Endothelial cell (in vitro differentiated cells): ENCODE results near the gene AFF1. TPM values are rescaled to one million over a fixed set of nuclear protein-coding genes. Genes with fewer than 3 reads are reported as not detected.

Source experiments
- DNase-seq: peaks from one replicate; pipeline ENCODE4 v3.0.0; 2021; ENCODE audit warnings: low spot score
- H3K27ac Mint-ChIP-seq: one replicate; pipeline ENCODE4 v1.8.0; 2021; ENCODE audit warnings: mixed read lengths, inconsistent platforms; ENCODE audit not compliant: unreplicated experiment
- H3K27me3 Mint-ChIP-seq: one replicate; pipeline ENCODE4 v1.8.0; 2021; ENCODE audit warnings: mild to moderate bottlenecking, moderate library complexity, mixed read lengths, inconsistent platforms; ENCODE audit not compliant: unreplicated experiment
- H3K36me3 Mint-ChIP-seq: one replicate; pipeline ENCODE4 v1.8.0; 2021; ENCODE audit warnings: mild to moderate bottlenecking, low read depth, mixed read lengths, inconsistent platforms; ENCODE audit not compliant: unreplicated experiment
- H3K4me1 Mint-ChIP-seq: one replicate; pipeline ENCODE4 v1.8.0; 2021; ENCODE audit warnings: mild to moderate bottlenecking, mixed read lengths, inconsistent platforms; ENCODE audit not compliant: unreplicated experiment
- H3K4me3 Mint-ChIP-seq: one replicate; pipeline ENCODE4 v1.8.0; 2021; ENCODE audit warnings: mild to moderate bottlenecking, mixed read lengths, inconsistent platforms; ENCODE audit not compliant: unreplicated experiment
- H3K9me3 Mint-ChIP-seq: one replicate; pipeline ENCODE4 v1.8.0; 2021; ENCODE audit warnings: mixed read lengths, inconsistent platforms; ENCODE audit not compliant: unreplicated experiment
- total RNA-seq: library from RNA; stranded (reverse); fragmentation: NEBNext Ultra II Directional; extraction: Animal tissue kit (Norgen Biotek cat#: 25700); gene quantifications from one replicate; pipeline ENCODE4 v1.2.1, GENCODE V29; 2021; ENCODE audit not compliant: unreplicated experiment
- TF ChIP-seq, protein P1 (sequence below): fragments of 200-600 bp; sonication (generic); IDR thresholded peaks from one replicate; pipeline ENCODE4 v1.5.0; 2021; ENCODE audit warnings: antibody characterized with exemption; ENCODE audit not compliant: unreplicated experiment

Gene AFF1
- total RNA-seq, 1 donor from 2014 or later: 93.1 TPM

DNA sequence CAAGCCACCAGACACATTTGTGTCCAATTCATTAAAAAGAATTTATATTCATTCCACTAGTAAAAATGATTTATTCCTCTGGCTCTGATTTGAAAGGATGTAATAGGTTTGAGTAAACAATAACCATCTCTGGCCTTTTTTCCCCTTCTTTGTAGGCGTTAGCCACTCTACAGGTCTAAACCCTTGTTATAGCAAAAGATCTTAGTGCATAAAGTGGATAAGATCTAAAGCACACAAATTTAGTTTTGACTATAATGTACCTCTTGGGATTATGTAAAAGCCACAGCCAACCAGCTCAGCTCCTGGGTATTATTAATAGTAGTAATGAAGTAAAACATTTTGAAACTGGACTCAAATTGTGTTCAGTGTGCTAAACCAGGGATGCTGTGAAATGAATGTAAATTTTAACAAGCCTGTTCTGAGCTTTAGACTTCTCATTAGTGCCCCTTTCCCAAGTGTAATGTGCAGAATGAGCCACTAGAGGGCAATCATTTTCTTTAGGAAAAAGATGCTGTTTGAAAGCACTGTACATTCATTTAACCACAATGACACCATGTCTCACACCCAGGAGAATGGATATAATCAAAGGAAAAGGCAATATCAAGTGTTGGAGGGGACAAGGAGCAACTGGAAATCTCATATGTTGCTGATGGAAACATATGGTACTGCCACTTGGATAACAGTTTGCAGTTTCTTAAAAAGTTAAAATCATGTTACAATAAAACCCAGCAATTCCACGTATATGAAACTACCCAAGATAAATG is 215.9 kb downstream of the AFF1 start:
- Mint-ChIP-seq H3K27me3 (peaks cover 4% of the 10 kb centered on the region), H3K4me3 (no peak overlapping the region), H3K4me1 (no peaks in the 10 kb centered on the region), H3K9me3 (no peaks in the 10 kb centered on the region), H3K36me3 (no peaks in the 10 kb centered on the region), H3K27ac (peak overlapping the region; percentile 55)
- TF ChIP-seq, protein P1, sequence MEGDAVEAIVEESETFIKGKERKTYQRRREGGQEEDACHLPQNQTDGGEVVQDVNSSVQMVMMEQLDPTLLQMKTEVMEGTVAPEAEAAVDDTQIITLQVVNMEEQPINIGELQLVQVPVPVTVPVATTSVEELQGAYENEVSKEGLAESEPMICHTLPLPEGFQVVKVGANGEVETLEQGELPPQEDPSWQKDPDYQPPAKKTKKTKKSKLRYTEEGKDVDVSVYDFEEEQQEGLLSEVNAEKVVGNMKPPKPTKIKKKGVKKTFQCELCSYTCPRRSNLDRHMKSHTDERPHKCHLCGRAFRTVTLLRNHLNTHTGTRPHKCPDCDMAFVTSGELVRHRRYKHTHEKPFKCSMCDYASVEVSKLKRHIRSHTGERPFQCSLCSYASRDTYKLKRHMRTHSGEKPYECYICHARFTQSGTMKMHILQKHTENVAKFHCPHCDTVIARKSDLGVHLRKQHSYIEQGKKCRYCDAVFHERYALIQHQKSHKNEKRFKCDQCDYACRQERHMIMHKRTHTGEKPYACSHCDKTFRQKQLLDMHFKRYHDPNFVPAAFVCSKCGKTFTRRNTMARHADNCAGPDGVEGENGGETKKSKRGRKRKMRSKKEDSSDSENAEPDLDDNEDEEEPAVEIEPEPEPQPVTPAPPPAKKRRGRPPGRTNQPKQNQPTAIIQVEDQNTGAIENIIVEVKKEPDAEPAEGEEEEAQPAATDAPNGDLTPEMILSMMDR: peak; percentile 97
- peak; percentile 66 for DNase-seq

DNA sequence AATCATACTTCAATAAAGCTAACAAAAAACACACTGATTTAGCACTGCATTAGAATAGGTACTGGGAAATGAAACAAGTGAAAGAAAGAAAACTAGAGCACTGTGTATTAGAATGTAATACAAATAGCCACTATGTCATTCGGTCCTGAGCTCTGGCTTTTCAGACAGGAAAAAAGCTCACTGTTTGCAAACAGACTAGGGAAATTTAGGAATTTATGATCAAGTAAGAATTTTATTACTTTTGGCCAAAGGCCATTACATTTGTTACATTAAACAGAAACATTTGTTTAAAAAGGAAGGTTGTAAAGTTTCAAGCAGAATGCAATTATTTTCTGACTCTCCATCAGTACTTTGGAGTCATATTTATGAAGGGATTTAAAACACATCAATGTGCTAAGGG is 216.9 kb downstream of the AFF1 start:
- H3K9me3 Mint-ChIP-seq: no peaks in the 10 kb centered on the region
- H3K4me3 Mint-ChIP-seq: no peak overlapping the region
- H3K27ac Mint-ChIP-seq: no peak overlapping the region
- TF ChIP-seq, protein P1: no peak
- H3K36me3 Mint-ChIP-seq: no peaks in the 10 kb centered on the region
- no peaks in the 10 kb centered on the region for H3K4me1 Mint-ChIP-seq
- H3K27me3 Mint-ChIP-seq: peaks cover 2% of the 10 kb centered on the region
- DNase-seq: no peak

DNA sequence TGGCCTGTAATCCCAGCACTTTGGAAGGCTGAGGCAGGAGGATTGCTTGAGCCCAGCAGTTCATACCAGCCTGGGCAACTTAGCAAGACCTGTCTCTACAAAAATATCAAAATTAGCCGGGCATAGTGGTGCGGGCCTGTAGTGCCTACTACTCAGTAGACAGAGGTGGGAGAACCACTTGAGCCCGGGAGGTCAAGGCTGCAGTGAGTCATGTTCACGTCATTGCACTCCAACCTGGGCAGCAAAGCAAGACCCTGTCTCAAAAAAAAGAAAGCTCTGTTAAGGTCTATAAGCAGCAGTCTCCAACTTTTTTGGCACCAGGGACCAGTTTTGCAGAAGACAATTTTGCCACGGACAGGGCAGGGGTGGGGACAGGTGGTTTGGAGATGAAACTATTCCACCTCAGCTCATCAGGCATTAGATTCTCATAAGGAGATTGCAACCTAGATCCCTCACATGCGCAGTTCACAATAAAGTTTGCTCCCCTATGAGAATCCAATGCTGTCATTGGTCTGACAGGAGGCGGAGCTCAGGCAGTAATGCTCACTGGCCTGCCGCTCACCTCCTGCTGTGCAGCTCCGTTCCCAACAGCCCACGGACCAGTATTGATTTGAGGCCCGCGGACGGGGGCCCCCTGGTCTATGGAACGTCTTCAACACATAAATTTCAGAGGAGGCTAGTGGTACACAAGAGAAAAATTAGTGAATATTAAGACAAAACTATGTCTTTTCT is 217.7 kb downstream of the AFF1 start:
- Mint-ChIP-seq H3K4me3 (no peak overlapping the region), H3K9me3 (no peaks in the 10 kb centered on the region), H3K27ac (no peak overlapping the region), H3K27me3 (peaks cover 2% of the 10 kb centered on the region), H3K4me1 (no peaks in the 10 kb centered on the region), H3K36me3 (no peaks in the 10 kb centered on the region)
- TF ChIP-seq, protein P1: no peak
- no peak for DNase-seq

DNA sequence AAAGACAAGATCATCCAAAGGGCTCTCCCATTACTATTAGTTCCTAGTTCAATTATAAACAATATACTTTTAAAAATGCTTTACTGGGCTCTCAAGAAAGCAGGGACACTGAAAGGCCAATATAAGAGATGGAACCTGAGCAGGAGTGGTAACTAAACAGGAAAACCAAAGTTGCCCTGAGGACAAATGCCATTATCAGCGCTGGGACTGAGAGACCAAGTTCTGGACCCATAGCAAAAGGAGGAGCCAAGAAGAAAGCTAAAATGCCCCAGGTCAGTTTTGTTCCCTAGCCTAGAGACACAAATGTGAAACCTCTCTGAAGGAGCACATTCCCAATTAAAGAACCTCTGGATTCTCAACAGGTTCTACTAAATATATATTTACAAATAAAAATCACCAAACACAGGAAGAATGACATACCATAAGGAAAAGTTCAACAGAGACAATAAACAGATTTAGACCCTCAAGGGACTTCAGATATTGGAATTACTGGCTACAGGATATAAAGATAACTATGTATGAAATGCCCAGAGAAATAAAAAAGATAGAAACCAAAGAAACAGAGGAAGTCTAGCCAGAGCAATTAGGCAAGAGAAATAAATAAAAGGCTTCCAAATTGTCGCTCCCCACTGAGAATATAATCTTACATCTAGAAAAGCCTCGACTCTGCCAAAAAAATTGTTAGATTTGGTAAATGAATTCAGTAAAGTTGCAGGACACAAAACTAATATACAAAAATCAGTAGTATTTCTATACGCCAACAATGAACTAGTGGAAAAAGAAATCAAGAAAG is 218.5 kb downstream of the AFF1 start:
- peaks cover 2% of the 10 kb centered on the region for H3K27me3 Mint-ChIP-seq
- no peak for DNase-seq
- H3K36me3 Mint-ChIP-seq: no peaks in the 10 kb centered on the region
- H3K4me1 Mint-ChIP-seq: no peaks in the 10 kb centered on the region
- TF ChIP-seq, protein P1: no peak
- H3K4me3 Mint-ChIP-seq: no peak overlapping the region
- H3K9me3 Mint-ChIP-seq: no peaks in the 10 kb centered on the region
- H3K27ac Mint-ChIP-seq: no peak overlapping the region
